HepG2 (cell line): Measurements from ENCODE around the gene PFKFB4. TPM values are rescaled to one million over a fixed set of nuclear protein-coding genes. Genes with fewer than 3 reads are reported as not detected.

Experiments
- CENPT ChIP-seq: sonication (generic); formaldehyde crosslinking; IDR thresholded peaks from 2 replicates; pipeline ENCODE4 v1.8.0; 2022; ENCODE audit warnings: low read depth, mild to moderate bottlenecking, moderate library complexity, missing genetic modification reagents
- KDM2A ChIP-seq: sonication (generic); formaldehyde crosslinking; IDR thresholded peaks from 2 replicates; pipeline ENCODE4 v1.4.0; 2020; ENCODE audit warnings: low read depth, missing genetic modification reagents, borderline replicate concordance
- NONO ChIP-seq, 2 experiments: fragments of 450-650 bp in 1 of 2; sonication (generic) in 1 of 2; formaldehyde crosslinking in 1 of 2; IDR thresholded peaks in 1 of 2; conservative IDR thresholded peaks in 1 of 2; 2 replicates each; pipeline versions ENCODE4 v1.6.1 to v1.8.0; 2017 to 2022; ENCODE audit warnings: mild to moderate bottlenecking in 1 of 2, missing genetic modification reagents in 1 of 2, moderate library complexity in 1 of 2
- PITX1 ChIP-seq: sonication (generic); formaldehyde crosslinking; IDR thresholded peaks from 2 replicates; pipeline ENCODE4 v1.5.1; 2020; ENCODE audit warnings: mild to moderate bottlenecking, missing genetic modification reagents
- SMAD9 ChIP-seq: sonication (generic); formaldehyde crosslinking; IDR thresholded peaks from 2 replicates; pipeline ENCODE4 v1.5.1; 2020; ENCODE audit warnings: mild to moderate bottlenecking, missing genetic modification reagents
- ZBTB20 ChIP-seq: sonication (generic); formaldehyde crosslinking; IDR thresholded peaks from 2 replicates; pipeline ENCODE4 v1.8.1; 2023; ENCODE audit warnings: missing genetic modification reagents, low read depth, mild to moderate bottlenecking, borderline replicate concordance
- ZBTB21 ChIP-seq: sonication (generic); formaldehyde crosslinking; IDR thresholded peaks from 2 replicates; pipeline ENCODE4 v1.4.0; 2020; ENCODE audit warnings: missing genetic modification reagents
- ZFP41 ChIP-seq: sonication (generic); formaldehyde crosslinking; IDR thresholded peaks from 2 replicates; pipeline ENCODE4 v1.4.0; 2020; ENCODE audit warnings: mild to moderate bottlenecking, missing genetic modification reagents, borderline replicate concordance
- ZMYM4 ChIP-seq: sonication (generic); formaldehyde crosslinking; IDR thresholded peaks from 2 replicates; pipeline ENCODE4 v1.8.1; 2023; ENCODE audit warnings: mild to moderate bottlenecking, missing genetic modification reagents
- ZNF253 ChIP-seq: sonication (generic); formaldehyde crosslinking; IDR thresholded peaks from 2 replicates; pipeline ENCODE4 v1.8.0; 2022; ENCODE audit warnings: mild to moderate bottlenecking, missing genetic modification reagents, borderline replicate concordance
- ZNF44 ChIP-seq: sonication (generic); formaldehyde crosslinking; IDR thresholded peaks from 2 replicates; pipeline ENCODE4 v1.5.1; 2020; ENCODE audit warnings: mild to moderate bottlenecking, missing genetic modification reagents
- ZNF446 ChIP-seq: sonication (generic); formaldehyde crosslinking; IDR thresholded peaks from 2 replicates; pipeline ENCODE4 v1.5.0; 2020; ENCODE audit warnings: mild to moderate bottlenecking, missing genetic modification reagents
- ZNF558 ChIP-seq: sonication (generic); formaldehyde crosslinking; IDR thresholded peaks from 2 replicates; pipeline ENCODE4 v1.9.0; 2022; ENCODE audit warnings: mild to moderate bottlenecking, missing genetic modification reagents, borderline replicate concordance
- ZNF768 ChIP-seq: sonication (generic); formaldehyde crosslinking; IDR thresholded peaks from 2 replicates; pipeline ENCODE4 v1.4.0; 2020; ENCODE audit warnings: missing genetic modification reagents
- polyA plus RNA-seq, 8 experiments: library from polyadenylated mRNA; depleted of rRNA in 3 of 8; stranded (reverse) in 7 of 8; unstranded in 1 of 8; fragments of >200 nt; fragmentation: Illumina TruSeq in 4 of 8; extraction: Trizol in 4 of 8; gene quantifications; 2 replicates each; pipeline versions ENCODE4 v1.2.1 to v1.2.3, GENCODE V29; 2011 to 2016; ENCODE audit warnings: low read depth in 4 of 8, missing spikeins in 1 of 8, mixed read lengths in 1 of 8; ENCODE audit not compliant: insufficient read depth in 1 of 8
- total RNA-seq, 5 experiments: library from RNA; depleted of rRNA; stranded (reverse); fragments of >200 nt; fragmentation: Illumina TruSeq; extraction: Trizol; gene quantifications; 2 replicates each; pipeline ENCODE4 v1.2.3, GENCODE V29; 2016; ENCODE audit warnings: low read depth in 1 of 5
- TF ChIP-seq, protein P1 (sequence below): sonication (generic); formaldehyde crosslinking; IDR thresholded peaks from 2 replicates; pipeline ENCODE4 v1.8.0; 2022; ENCODE audit warnings: missing genetic modification reagents, mild to moderate bottlenecking, borderline replicate concordance
- TF ChIP-seq, protein P2 (sequence below): sonication (generic); formaldehyde crosslinking; IDR thresholded peaks from 2 replicates; pipeline ENCODE4 v1.5.0; 2020; ENCODE audit warnings: missing genetic modification reagents
- TF ChIP-seq, protein P3 (sequence below): sonication (generic); formaldehyde crosslinking; IDR thresholded peaks from 2 replicates; pipeline ENCODE4 v1.4.0; 2020; ENCODE audit warnings: missing genetic modification reagents; ENCODE audit errors: not compliant biosample characterization
- TF ChIP-seq, protein P4 (sequence below): sonication (generic); formaldehyde crosslinking; IDR thresholded peaks from 2 replicates; pipeline ENCODE4 v1.5.1; 2020; ENCODE audit warnings: mild to moderate bottlenecking, missing genetic modification reagents, moderate library complexity

Gene PFKFB4
- total and polyA plus RNA-seq, 2 of the 13 experiments (the other 11 are each of a cell fraction or from before 2014, with no cell fraction given) = 7.1 to 103 TPM

DNA sequence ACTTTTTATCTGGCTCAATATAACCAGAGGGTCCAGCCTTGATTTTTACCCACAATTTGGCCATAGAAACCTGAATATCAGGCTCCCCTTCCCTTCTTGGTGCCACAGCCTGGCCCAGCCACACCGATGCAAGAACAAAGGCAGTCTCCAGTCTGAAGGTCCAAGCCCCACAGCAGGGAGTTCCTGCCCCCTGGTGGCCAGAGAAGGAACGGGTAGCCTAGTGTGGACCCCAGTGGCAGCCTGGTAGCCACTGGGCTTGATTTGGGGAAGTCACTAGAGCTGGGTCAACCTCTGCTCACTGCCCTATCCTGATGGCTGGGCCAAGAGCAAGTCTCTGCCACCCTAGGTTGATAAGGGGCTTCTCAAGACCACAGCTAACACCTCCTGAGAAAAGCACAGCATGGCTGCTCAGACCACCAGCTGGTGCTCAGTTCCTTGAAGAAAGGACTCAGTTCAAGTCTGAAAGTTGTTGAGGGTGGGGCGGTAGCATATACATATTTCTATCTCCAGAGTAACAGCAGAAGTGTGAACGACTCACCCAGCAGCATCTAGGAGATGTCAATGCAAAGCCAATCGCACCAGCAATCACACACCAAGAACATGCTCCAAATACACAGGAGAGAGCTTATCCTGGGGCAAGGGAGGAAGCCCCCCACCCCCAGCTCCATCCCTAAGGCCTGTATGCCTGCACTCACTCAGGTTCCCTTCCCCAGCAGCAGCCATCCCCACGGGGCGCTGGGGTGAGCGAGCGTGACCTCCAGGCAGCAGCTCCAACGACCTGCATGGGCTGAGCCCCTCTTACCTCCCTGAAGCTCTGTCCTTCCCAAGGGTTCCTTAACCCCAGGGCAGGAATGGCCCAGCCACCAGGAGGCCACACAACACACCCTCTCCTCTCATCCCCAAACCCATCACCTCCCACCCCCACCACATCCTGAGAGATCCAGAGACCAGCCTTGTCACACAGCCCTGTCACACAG lies 7.6 kb downstream of the PFKFB4 start (continued):
- TF ChIP-seq, protein P1, sequence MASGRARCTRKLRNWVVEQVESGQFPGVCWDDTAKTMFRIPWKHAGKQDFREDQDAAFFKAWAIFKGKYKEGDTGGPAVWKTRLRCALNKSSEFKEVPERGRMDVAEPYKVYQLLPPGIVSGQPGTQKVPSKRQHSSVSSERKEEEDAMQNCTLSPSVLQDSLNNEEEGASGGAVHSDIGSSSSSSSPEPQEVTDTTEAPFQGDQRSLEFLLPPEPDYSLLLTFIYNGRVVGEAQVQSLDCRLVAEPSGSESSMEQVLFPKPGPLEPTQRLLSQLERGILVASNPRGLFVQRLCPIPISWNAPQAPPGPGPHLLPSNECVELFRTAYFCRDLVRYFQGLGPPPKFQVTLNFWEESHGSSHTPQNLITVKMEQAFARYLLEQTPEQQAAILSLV (CRISPR knock-in tag) = no peak
- 0 out of 2 replicates have a peak, but pooled peaks have one; percentile 26 for TF ChIP-seq ZMYM4 (CRISPR knock-in tag)
- TF ChIP-seq KDM2A (CRISPR knock-in tag) = peak; percentile 37; the same call in 1 of the 2 replicates
- TF ChIP-seq ZNF44 (CRISPR knock-in tag) = 0 out of 2 replicates have a peak, but pooled peaks have one; percentile 27
- TF ChIP-seq, protein P2, sequence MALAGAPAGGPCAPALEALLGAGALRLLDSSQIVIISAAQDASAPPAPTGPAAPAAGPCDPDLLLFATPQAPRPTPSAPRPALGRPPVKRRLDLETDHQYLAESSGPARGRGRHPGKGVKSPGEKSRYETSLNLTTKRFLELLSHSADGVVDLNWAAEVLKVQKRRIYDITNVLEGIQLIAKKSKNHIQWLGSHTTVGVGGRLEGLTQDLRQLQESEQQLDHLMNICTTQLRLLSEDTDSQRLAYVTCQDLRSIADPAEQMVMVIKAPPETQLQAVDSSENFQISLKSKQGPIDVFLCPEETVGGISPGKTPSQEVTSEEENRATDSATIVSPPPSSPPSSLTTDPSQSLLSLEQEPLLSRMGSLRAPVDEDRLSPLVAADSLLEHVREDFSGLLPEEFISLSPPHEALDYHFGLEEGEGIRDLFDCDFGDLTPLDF (CRISPR knock-in tag) = no peak
- TF ChIP-seq ZFP41 (CRISPR knock-in tag) = no peak
- no peak for TF ChIP-seq ZNF446 (CRISPR knock-in tag)
- TF ChIP-seq CENPT (CRISPR knock-in tag) = no peak
- TF ChIP-seq ZNF558 (CRISPR knock-in tag) = no peak
- peak; percentile 22; the same call in 1 of the 2 replicates for TF ChIP-seq ZNF768 (CRISPR knock-in tag)
- TF ChIP-seq ZNF253 (CRISPR knock-in tag) = no peak
- TF ChIP-seq, protein P3, sequence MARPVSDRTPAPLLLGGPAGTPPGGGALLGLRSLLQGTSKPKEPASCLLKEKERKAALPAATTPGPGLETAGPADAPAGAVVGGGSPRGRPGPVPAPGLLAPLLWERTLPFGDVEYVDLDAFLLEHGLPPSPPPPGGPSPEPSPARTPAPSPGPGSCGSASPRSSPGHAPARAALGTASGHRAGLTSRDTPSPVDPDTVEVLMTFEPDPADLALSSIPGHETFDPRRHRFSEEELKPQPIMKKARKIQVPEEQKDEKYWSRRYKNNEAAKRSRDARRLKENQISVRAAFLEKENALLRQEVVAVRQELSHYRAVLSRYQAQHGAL (CRISPR knock-in tag) = no peak
- no peak for TF ChIP-seq PITX1 (CRISPR knock-in tag)
- no peak for TF ChIP-seq ZBTB20 (CRISPR knock-in tag)
- TF ChIP-seq ZBTB21 = no peak
- TF ChIP-seq, protein P4, sequence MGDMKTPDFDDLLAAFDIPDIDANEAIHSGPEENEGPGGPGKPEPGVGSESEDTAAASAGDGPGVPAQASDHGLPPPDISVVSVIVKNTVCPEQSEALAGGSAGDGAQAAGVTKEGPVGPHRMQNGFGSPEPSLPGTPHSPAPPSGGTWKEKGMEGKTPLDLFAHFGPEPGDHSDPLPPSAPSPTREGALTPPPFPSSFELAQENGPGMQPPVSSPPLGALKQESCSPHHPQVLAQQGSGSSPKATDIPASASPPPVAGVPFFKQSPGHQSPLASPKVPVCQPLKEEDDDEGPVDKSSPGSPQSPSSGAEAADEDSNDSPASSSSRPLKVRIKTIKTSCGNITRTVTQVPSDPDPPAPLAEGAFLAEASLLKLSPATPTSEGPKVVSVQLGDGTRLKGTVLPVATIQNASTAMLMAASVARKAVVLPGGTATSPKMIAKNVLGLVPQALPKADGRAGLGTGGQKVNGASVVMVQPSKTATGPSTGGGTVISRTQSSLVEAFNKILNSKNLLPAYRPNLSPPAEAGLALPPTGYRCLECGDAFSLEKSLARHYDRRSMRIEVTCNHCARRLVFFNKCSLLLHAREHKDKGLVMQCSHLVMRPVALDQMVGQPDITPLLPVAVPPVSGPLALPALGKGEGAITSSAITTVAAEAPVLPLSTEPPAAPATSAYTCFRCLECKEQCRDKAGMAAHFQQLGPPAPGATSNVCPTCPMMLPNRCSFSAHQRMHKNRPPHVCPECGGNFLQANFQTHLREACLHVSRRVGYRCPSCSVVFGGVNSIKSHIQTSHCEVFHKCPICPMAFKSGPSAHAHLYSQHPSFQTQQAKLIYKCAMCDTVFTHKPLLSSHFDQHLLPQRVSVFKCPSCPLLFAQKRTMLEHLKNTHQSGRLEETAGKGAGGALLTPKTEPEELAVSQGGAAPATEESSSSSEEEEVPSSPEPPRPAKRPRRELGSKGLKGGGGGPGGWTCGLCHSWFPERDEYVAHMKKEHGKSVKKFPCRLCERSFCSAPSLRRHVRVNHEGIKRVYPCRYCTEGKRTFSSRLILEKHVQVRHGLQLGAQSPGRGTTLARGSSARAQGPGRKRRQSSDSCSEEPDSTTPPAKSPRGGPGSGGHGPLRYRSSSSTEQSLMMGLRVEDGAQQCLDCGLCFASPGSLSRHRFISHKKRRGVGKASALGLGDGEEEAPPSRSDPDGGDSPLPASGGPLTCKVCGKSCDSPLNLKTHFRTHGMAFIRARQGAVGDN (CRISPR knock-in tag) = 0 out of 2 replicates have a peak, but pooled peaks have one; percentile 5
- no peak for TF ChIP-seq NONO (IDR thresholded peaks at IDR 0.05)
- TF ChIP-seq NONO (CRISPR knock-in tag; conservative IDR thresholded peaks at IDR 0.05) = no peak
- no peak for TF ChIP-seq SMAD9 (CRISPR knock-in tag)
